ENCODE data around the gene TNRC18.

DNA sequence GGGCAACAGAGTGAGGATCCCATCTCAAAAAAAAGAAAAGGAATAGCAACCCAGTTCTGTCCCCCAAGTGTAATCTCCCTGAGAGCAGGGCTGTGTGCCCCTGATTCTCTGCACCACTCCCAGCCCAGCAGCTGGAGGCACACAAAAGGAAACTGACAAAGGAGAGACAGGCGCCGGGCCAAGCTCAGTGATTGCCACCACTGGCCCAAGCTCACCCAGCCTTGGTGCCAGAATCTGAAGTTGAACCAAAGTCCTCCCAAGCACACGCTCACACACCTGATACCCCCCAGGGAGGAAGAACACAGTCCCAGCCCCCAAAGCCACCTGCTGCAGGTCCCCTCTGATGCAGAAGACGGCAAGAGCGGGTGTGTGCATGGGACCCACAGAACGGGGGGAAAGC lies 50.3 kb downstream of the TNRC18 start:
- TF ChIP-seq POLR2A (IDR thresholded peaks at IDR 0.05; ENCODE audit: low read length): no peak
- TF ChIP-seq GATA1 (IDR thresholded peaks at IDR 0.05; ENCODE audit: low read depth, low read length): no peak
